ENCODE measurements around the gene C9orf72. TPM values are rescaled to one million over a fixed set of nuclear protein-coding genes. Genes with fewer than 3 reads are reported as not detected.
"Not testable (repeated sequence)": the region's sequence is repeated elsewhere in the genome, so short reads cannot be mapped to it uniquely, and the experiment has no call there.

The C9orf72 gene
- 1.5 and 2.0 TPM in 2 replicates for total RNA-seq (2014; rRNA removed; shearing (Covaris generic); ENCODE audit: low replicate concordance)

- peak; percentile 49 for DNase-seq
- Histone ChIP-seq H3K27me3 (no peaks in the 10 kb centered on the region), H3K4me3 (peak within 1 kb of the TSS; percentile 64), H3K36me3 (no peaks in the 10 kb centered on the region), H3K9me3 (no peaks in the 10 kb centered on the region)
These were observed at the start of gene C9orf72 for GRCh38 chr9:27572918-27573633. TSS of gene C9orf72 (minus strand) at chr9:27573481. CDS start at chr9:27567120, 6,361 bp downstream.

GRCh38 chr9:27622693-27623340, 49.5 kb upstream of the C9orf72 start:
- no peak for DNase-seq
- Histone ChIP-seq H3K4me3 (no peak overlapping the region), H3K9me3 (no peaks in the 10 kb centered on the region), H3K36me3 (no peaks in the 10 kb centered on the region), H3K27me3 (no peaks in the 10 kb centered on the region)

- no peak overlapping the region for H3K4me3 ChIP-seq
- no peaks in the 10 kb centered on the region for H3K27me3 ChIP-seq
- H3K36me3 ChIP-seq, result no peaks in the 10 kb centered on the region
- no peak for DNase-seq
- no peaks in the 10 kb centered on the region for H3K9me3 ChIP-seq
These were observed 46.5 kb upstream of the C9orf72 start for GRCh38 chr9:27619743-27620142.

- Histone ChIP-seq H3K27me3 (no peaks in the 10 kb centered on the region), H3K36me3 (no peaks in the 10 kb centered on the region), H3K9me3 (no peaks in the 10 kb centered on the region)
These were observed 44.8 kb upstream of the C9orf72 start for GRCh38 chr9:27618066-27618465.

GRCh38 chr9:27614551-27614950, 41.3 kb upstream of the C9orf72 start:
- H3K36me3 ChIP-seq, result no peaks in the 10 kb centered on the region
- no peaks in the 10 kb centered on the region for H3K27me3 ChIP-seq
- DNase-seq, result no peak
- no peaks in the 10 kb centered on the region for H3K9me3 ChIP-seq
- H3K4me3 ChIP-seq, result no peak overlapping the region

More at GRCh38 chr9:27618066-27618465, 44.8 kb upstream of the C9orf72 start:
- no peak for DNase-seq
- no peak overlapping the region for H3K4me3 ChIP-seq

- not testable (repeated sequence) for DNase-seq, H3K36me3 ChIP-seq, H3K9me3 ChIP-seq, H3K4me3 ChIP-seq, H3K27me3 ChIP-seq
These were observed 38.8 kb upstream of the C9orf72 start for GRCh38 chr9:27612036-27612435.

GRCh38 chr9:27610622-27611021, 37.3 kb upstream of the C9orf72 start:
- H3K27me3 ChIP-seq, result no peaks in the 10 kb centered on the region
- H3K9me3 ChIP-seq, result no peaks in the 10 kb centered on the region
- no peaks in the 10 kb centered on the region for H3K36me3 ChIP-seq
- no peak overlapping the region for H3K4me3 ChIP-seq
- no peak for DNase-seq

- H3K9me3 ChIP-seq, result no peaks in the 10 kb centered on the region
- H3K36me3 ChIP-seq, result no peaks in the 10 kb centered on the region
- DNase-seq, result no peak
- H3K4me3 ChIP-seq, result no peak overlapping the region
- H3K27me3 ChIP-seq, result no peaks in the 10 kb centered on the region
These were observed 29.7 kb upstream of the C9orf72 start for GRCh38 chr9:27602954-27603353.

GRCh38 chr9:27602142-27602861, 29.0 kb upstream of the C9orf72 start:
- H3K36me3 ChIP-seq, result no peaks in the 10 kb centered on the region
- H3K4me3 ChIP-seq, result no peak overlapping the region
- no peak for DNase-seq
- no peaks in the 10 kb centered on the region for H3K27me3 ChIP-seq
- H3K9me3 ChIP-seq, result no peaks in the 10 kb centered on the region

GRCh38 chr9:27601396-27601795, 28.1 kb upstream of the C9orf72 start:
- no peaks in the 10 kb centered on the region for H3K27me3 ChIP-seq
- no peak overlapping the region for H3K4me3 ChIP-seq
- H3K9me3 ChIP-seq, result no peaks in the 10 kb centered on the region
- DNase-seq, result no peak
- no peaks in the 10 kb centered on the region for H3K36me3 ChIP-seq

GRCh38 chr9:27600256-27600655, 27.0 kb upstream of the C9orf72 start:
- H3K27me3 ChIP-seq, result no peaks in the 10 kb centered on the region
- H3K4me3 ChIP-seq, result no peak overlapping the region
- no peaks in the 10 kb centered on the region for H3K36me3 ChIP-seq
- no peaks in the 10 kb centered on the region for H3K9me3 ChIP-seq
- no peak for DNase-seq

- no peaks in the 10 kb centered on the region for H3K9me3 ChIP-seq
- H3K4me3 ChIP-seq, result no peak overlapping the region
- DNase-seq, result no peak
- no peaks in the 10 kb centered on the region for H3K27me3 ChIP-seq
- H3K36me3 ChIP-seq, result no peaks in the 10 kb centered on the region
These were observed 26.6 kb upstream of the C9orf72 start for GRCh38 chr9:27599870-27600238.

- DNase-seq, result no peak
- H3K9me3 ChIP-seq, result no peaks in the 10 kb centered on the region
- no peak overlapping the region for H3K4me3 ChIP-seq
- H3K36me3 ChIP-seq, result no peaks in the 10 kb centered on the region
- no peaks in the 10 kb centered on the region for H3K27me3 ChIP-seq
These were observed 26.0 kb upstream of the C9orf72 start for GRCh38 chr9:27599102-27599869.

- Histone ChIP-seq H3K36me3 (no peaks in the 10 kb centered on the region), H3K4me3 (no peak overlapping the region), H3K27me3 (no peaks in the 10 kb centered on the region), H3K9me3 (no peaks in the 10 kb centered on the region)
- DNase-seq, result no peak
These were observed 22.5 kb upstream of the C9orf72 start for GRCh38 chr9:27595733-27596132.

GRCh38 chr9:27591672-27592071, 18.4 kb upstream of the C9orf72 start:
- Histone ChIP-seq H3K4me3 (no peak overlapping the region), H3K36me3 (no peaks in the 10 kb centered on the region), H3K9me3 (no peaks in the 10 kb centered on the region), H3K27me3 (no peaks in the 10 kb centered on the region)
- no peak for DNase-seq

- no peaks in the 10 kb centered on the region for H3K9me3 ChIP-seq
- no peak for DNase-seq
- no peaks in the 10 kb centered on the region for H3K27me3 ChIP-seq
- no peaks in the 10 kb centered on the region for H3K36me3 ChIP-seq
- no peak overlapping the region for H3K4me3 ChIP-seq
These were observed 17.8 kb upstream of the C9orf72 start for GRCh38 chr9:27591093-27591492.

- no peak for DNase-seq
- H3K27me3 ChIP-seq, result no peaks in the 10 kb centered on the region
- no peaks in the 10 kb centered on the region for H3K36me3 ChIP-seq
- no peaks in the 10 kb centered on the region for H3K9me3 ChIP-seq
- no peak overlapping the region for H3K4me3 ChIP-seq
These were observed 17.4 kb upstream of the C9orf72 start for GRCh38 chr9:27590651-27591050.

Data from MG63 (cell line).